GM21717 (cell line): ENCODE results near the gene PDXP.

ENCODE experiments used
- ATAC-seq: cut with Tn5 transposase; IDR thresholded peaks from one replicate; pipeline ENCODE4 v1.9.1; 2021; ENCODE audit warnings: mild to moderate bottlenecking, moderate library complexity; ENCODE audit not compliant: unreplicated experiment

Gene PDXP

GRCh38 chr22:37627545-37627944 is 31.0 kb upstream of the PDXP start:
- no peak for ATAC-seq

GRCh38 chr22:37628830-37629229 is 29.7 kb upstream of the PDXP start:
- ATAC-seq, result no peak

GRCh38 chr22:37629928-37630327 is 28.6 kb upstream of the PDXP start:
- no peak for ATAC-seq

DNA sequence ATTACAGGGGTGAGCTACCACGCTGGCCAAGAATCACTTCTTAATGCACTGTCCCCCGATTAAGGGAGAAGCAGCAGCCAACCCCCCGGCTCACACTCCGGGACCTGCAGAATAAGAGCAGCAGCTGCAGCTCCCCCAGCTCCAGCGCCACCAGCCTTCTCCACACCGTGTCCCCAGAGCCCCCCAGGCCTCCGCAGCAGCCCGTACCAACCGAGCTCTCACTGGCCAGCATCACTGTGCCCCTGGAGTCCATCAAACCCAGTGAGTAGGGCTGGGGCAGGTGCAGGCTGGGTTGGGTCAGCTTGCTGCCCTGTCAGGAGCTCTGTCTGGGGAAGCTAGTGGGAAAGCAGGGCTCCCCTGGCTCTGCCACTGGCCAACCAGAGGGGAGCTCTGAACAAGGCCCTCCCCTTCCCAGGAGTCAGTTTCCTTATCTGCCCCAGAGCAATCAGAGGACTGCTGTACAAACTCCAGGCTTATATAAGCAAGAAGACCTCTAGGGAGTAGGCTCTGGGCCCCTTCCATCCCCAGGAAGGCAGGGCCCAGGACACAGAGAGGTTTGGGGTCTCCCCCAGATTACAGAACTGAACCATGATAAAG is 27.6 kb upstream of the PDXP start:
- no peak for ATAC-seq

- ATAC-seq, result no peak
Measured at GRCh38 chr22:37631448-37632173, 26.9 kb upstream of the PDXP start.

DNA sequence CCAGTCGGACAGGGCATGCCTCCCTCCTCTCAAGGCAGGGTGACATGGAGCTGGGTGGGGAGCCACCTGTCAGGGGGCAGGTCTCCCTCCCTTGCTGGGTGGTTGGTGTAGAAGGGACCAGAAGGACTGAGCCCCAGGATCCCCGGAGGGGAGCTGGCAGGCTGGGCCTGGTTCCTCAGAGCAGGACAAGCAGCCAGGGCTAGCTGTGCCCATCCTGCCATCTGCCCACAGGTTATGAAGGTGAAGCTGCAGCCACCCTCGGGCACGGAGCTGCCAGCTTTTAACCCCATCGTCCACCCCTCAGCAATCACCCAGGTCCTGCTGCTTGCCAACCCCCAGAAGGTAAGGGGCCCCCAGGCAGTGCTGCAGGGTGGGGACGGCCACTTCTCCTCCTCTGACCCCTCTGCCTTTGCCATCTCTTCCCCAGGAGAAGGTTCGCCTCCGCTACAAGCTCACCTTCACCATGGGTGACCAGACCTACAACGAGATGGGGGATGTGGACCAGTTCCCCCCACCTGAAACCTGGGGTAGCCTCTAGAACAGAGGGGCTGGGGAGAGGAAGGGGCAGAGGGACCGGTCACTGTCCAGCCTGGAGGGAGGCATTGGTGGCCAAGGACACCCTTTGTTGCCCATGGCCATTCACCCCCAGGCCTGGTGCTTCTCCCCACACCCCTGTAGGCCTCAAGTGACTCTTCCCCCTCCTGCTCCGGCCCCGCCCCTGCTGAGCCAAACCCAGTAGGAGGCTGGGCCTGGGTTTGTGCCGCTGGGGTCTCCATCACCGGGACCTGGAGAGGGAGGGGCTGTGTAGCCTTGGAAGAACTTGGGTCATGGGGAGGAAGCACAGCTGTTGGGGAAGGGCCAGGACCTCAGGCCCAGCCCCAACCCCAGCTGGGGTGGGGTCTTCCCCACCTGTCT is 26.1 kb upstream of the PDXP start:
- ATAC-seq, result peak; percentile 19

- ATAC-seq, result peak; percentile 43
Measured at GRCh38 chr22:37633089-37633624, 25.4 kb upstream of the PDXP start.

DNA sequence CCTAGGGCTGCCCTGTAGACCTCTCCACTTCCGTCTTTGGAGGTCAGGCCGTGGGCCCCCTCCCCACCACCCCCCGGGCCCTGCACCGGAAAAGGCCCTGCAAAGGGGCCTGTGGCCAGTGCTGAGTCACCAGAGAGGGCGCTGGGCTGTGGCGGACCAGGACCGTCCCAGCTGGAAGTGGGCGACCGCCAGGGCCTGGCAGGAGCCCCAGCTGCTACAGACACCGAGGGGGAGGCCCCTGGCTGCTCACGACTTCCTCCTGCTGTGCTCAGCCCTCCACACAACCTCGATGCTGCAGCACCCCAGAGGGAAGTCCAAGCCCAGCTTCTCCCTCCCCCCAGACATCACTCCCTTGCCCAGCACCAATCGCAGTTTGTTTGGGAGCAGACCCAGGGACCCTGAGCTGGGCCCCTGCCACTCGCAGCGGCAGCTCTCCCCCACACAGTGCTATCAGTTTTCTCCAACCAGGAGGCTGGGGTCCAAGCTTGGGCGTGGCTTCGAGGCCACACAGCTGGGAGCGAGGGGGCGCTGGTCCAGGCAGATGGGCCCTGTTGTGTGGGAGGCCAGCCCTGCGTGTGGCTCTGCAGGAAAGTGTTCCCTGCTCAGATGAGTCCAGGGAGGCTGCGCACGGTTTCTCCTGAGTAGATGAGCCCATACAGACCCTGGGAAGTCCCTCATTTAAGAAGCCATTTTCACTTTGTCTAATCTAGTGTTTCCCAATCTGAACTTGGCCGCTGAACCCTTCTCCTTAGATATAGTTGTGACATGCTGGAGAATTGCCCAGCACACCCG is 24.7 kb upstream of the PDXP start:
- ATAC-seq, result peak; percentile 50

DNA sequence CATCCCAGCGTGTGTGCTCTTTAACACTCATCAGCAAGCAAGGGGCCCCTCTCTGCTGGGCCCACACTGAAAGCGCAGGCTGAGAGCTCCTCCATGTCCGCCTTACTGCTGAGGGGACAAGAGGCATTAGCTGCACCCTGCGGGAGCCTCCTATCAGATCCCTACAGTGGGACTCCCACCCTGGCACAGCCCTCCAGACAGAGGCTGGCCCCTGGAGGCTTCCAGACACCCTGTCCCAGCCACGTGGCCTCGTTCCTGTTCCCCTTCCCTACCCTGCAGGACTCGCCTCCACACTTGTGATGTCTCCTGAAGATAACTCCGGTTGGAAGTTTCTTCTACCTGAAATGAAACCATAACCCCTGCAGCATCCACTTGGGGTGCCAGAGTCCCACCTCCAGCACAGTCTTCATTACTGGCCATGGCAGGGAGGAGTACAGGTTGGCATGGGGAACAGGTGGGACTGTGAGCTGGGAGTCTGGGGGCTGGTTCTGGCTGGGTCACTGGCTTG is 24.1 kb upstream of the PDXP start:
- no peak for ATAC-seq

GRCh38 chr22:37635157-37635556 is 23.4 kb upstream of the PDXP start:
- ATAC-seq, result no peak

- no peak for ATAC-seq
Measured at GRCh38 chr22:37636186-37636948, 22.2 kb upstream of the PDXP start.

DNA sequence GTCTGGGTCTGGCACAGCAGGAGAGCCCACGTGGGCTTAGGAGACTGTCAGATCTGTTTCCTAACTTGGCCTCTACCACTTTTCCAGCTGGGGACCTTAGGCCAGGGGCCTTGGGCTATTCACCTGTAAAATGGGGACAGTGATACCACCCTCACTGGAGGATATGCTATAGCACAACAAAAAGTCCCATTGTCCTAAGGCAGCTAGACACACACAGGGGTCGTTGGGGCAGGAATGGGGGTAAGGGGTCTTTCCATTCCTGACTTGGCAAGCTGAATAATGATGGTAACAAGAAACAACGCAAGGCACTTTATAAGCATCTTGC is 21.6 kb upstream of the PDXP start:
- ATAC-seq, result no peak

GRCh38 chr22:37638391-37639069 is 20.0 kb upstream of the PDXP start:
- ATAC-seq, result no peak

GRCh38 chr22:37639070-37639760 is 19.3 kb upstream of the PDXP start, which contains the start of gene SH3BP1:
TSS of gene SH3BP1 (plus strand) at chr22:37639669. CDS start at chr22:37639788, 119 bp downstream.
- ATAC-seq, result no peak

DNA sequence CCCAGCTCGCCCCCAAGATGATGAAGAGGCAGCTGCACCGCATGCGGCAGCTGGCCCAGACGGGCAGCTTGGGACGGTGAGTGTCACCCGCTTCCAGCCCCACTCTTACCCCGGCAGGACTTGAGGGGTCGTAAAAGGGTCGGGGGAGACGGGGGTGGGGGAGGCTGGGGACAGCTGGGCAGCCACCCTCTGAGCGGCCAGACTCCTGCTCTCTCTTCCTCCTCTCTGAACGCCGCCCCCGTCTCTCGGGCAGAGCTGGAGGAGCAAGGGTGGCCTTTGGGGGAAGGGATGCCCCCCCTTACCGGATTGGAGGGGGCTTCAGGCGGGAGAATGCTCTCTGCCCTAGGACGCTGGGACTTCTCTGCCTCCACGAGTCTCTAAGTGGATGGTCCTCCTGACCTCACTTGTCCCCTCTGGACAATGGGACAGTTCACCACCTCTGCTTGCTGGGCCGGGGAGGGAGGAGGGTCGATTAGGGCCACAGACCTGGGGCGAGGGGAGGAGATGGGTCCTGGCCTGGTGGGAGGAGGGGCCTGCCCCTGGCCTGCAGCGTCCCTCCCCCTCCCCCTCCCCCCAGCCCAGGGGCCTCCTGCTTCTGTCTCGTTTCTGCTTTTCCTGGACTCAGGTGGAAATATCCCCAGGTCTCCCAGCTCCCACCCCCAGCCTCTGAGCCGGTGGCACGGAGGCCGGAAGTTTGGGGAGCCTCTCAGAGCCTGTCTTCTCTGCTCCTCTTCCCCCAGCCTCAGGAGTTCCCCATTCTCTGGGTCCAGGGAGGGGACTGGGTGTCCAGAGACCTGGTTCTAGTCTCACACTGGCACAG is 18.5 kb upstream of the PDXP start:
- no peak for ATAC-seq

DNA sequence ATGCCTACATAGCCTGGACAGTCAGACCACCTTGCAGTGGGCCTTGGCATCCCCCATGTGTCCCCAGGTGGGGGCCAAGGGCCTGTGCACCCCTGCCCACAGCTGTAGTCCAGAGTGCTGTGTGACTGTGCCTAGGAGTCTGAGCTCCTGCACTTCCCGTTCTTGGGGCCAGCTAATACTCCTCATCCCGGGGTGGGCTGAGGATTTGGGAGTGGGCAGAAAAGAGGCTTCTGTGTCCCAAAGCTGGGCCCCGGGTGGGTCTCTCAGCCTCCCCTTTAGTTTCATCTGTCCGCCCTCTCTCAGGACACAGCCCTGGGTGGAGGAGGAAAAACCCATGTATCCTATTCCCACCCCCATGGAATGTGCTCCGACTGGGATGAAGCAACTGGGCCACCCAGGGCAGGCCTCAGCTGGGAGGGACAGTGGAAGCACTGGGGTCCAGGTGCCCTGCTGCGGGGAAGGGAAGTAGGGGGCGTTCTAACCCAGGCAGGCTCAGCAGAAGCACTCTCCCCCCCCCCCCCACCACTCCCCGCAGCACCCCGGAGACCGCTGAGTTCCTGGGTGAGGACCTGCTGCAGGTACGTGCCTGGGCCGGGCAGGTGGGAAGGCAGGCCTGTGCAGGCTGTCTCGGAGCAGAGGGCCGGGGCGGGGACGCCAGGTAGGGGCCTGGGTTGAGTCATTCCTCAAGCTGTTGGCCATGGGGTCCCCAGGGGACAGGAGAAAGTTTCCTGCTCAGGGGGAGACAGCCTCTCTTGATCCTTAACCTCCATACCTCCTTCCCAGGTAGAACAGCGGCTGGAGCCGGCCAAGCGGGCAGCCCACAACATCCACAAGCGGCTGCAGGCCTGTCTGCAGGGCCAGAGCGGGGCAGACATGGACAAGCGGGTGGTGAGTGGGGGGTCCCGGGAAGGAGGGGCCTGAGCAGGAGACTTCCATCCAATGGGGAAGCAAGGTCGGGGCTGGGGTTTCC is 17.6 kb upstream of the PDXP start:
- no peak for ATAC-seq

DNA sequence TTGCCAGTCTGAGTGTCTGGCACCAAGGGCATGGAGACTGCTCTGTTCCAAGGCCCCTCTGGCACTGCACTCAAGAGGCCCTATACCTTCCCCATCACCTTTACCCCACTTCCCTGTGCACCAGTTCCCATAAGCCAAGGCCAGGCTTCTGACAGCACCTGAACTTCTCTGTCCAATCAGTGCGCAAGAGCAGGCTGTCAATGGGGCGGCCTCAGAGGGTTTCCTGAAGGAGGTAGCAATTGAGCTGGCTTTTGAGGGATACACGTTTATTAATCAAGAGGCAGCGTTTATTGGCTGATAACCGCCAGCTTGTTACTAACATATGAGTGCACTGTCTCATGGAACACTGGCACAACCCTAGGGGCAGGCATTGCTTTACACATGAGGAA is 17.0 kb upstream of the PDXP start:
- ATAC-seq, result no peak
